NT2/D1 (cell line): Measurements from ENCODE around the gene ZFYVE9.

Experiments used
- DNase-seq: peaks from one replicate; pipeline ENCODE4 v3.0.0-alpha.2; 2011; ENCODE audit warnings: low read depth, low spot score
- H3K27me3 ChIP-seq: 2 replicates; pipeline ENCODE4 v1.6.0; 2011; ENCODE audit warnings: mild to moderate bottlenecking; ENCODE audit not compliant: insufficient read length, insufficient read depth
- H3K36me3 ChIP-seq: 2 replicates; pipeline ENCODE4 v1.6.1; 2011; ENCODE audit warnings: mild to moderate bottlenecking, low read length, mixed read lengths; ENCODE audit not compliant: insufficient read depth, insufficient read length
- H3K4me1 ChIP-seq: 2 replicates; pipeline ENCODE4 v1.5.1; 2011; ENCODE audit not compliant: insufficient read depth, insufficient read length
- H3K4me3 ChIP-seq: 2 replicates; pipeline ENCODE4 v1.5.1; 2011; ENCODE audit warnings: low read depth; ENCODE audit not compliant: insufficient read length
- H3K9ac ChIP-seq: 2 replicates; pipeline ENCODE4 v1.6.0; 2011; ENCODE audit warnings: low read depth; ENCODE audit not compliant: insufficient read length
- H3K9me3 ChIP-seq: 2 replicates; pipeline ENCODE4 v1.5.1; 2011; ENCODE audit warnings: mild to moderate bottlenecking, low read length; ENCODE audit not compliant: insufficient read depth
- SUZ12 ChIP-seq: IDR thresholded peaks from 2 replicates; pipeline ENCODE4 v1.6.1; 2011; ENCODE audit not compliant: insufficient read length, insufficient read depth; ENCODE audit errors: extremely low read depth
- YY1 ChIP-seq: IDR thresholded peaks from 2 replicates; pipeline ENCODE4 v1.6.1; 2011; ENCODE audit not compliant: insufficient read length, insufficient read depth
- ZNF274 ChIP-seq: IDR thresholded peaks from 2 replicates; pipeline ENCODE4 v1.6.1; 2011; ENCODE audit warnings: mild to moderate bottlenecking, low read depth, low read length

The ZFYVE9 gene

GRCh38 chr1:52359676-52360594 is 218.0 kb downstream of the ZFYVE9 start:
- peaks cover 10% of the 10 kb centered on the region for H3K4me1 ChIP-seq
- no peak for TF ChIP-seq SUZ12
- no peak for TF ChIP-seq ZNF274
- no peak for TF ChIP-seq YY1
- H3K36me3 ChIP-seq: peaks cover 94% of the 10 kb centered on the region
- H3K4me3 ChIP-seq: no peak overlapping the region
- DNase-seq: no peak
- H3K9ac ChIP-seq: no peak overlapping the region
- no peaks in the 10 kb centered on the region for H3K27me3 ChIP-seq
- no peaks in the 10 kb centered on the region for H3K9me3 ChIP-seq

- peaks cover 88% of the 10 kb centered on the region for H3K36me3 ChIP-seq
- DNase-seq: no peak
- H3K4me3 ChIP-seq: no peak overlapping the region
- H3K9me3 ChIP-seq: no peaks in the 10 kb centered on the region
- H3K9ac ChIP-seq: no peak overlapping the region
- no peaks in the 10 kb centered on the region for H3K27me3 ChIP-seq
- peaks cover 12% of the 10 kb centered on the region for H3K4me1 ChIP-seq
- no peak for TF ChIP-seq ZNF274
Observed at GRCh38 chr1:52360595-52360968, 218.7 kb downstream of the ZFYVE9 start.

- no peak for TF ChIP-seq YY1
- TF ChIP-seq SUZ12: no peak
- TF ChIP-seq ZNF274: no peak
- H3K4me3 ChIP-seq: peak overlapping the region; percentile 94
Observed at GRCh38 chr1:52364235-52364839, 222.4 kb downstream of the ZFYVE9 start.

GRCh38 chr1:52365071-52365745 is 223.3 kb downstream of the ZFYVE9 start:
- TF ChIP-seq ZNF274 (no peak), YY1 (no peak), SUZ12 (no peak)
- peak overlapping the region; percentile 99 for H3K9ac ChIP-seq
- peaks cover 12% of the 10 kb centered on the region for H3K4me1 ChIP-seq
- H3K4me3 ChIP-seq: peak overlapping the region; percentile 94
- H3K27me3 ChIP-seq: no peaks in the 10 kb centered on the region
- no peak for DNase-seq
- peaks cover 42% of the 10 kb centered on the region for H3K36me3 ChIP-seq
- no peaks in the 10 kb centered on the region for H3K9me3 ChIP-seq

More at GRCh38 chr1:52364235-52364839, 222.4 kb downstream of the ZFYVE9 start:
- H3K4me1 ChIP-seq: peaks cover 12% of the 10 kb centered on the region
- H3K27me3 ChIP-seq: no peaks in the 10 kb centered on the region
- no peak for DNase-seq
- no peaks in the 10 kb centered on the region for H3K9me3 ChIP-seq
- H3K9ac ChIP-seq: no peak overlapping the region
- H3K36me3 ChIP-seq: peaks cover 50% of the 10 kb centered on the region

GRCh38 chr1:52365746-52366516 is 224.0 kb downstream of the ZFYVE9 start, which contains the start of gene CC2D1B:
TSS of gene CC2D1B (minus strand) at chr1:52366205. CDS start at chr1:52364620, 1,585 bp downstream.
- no peaks in the 10 kb centered on the region for H3K27me3 ChIP-seq
- H3K36me3 ChIP-seq: peaks cover 40% of the 10 kb centered on the region
- H3K4me1 ChIP-seq: peaks cover 12% of the 10 kb centered on the region
- H3K9me3 ChIP-seq: no peaks in the 10 kb centered on the region
- TF ChIP-seq SUZ12 (no peak), ZNF274 (no peak), YY1 (no peak)
- H3K9ac ChIP-seq: peak within 1 kb of the TSS; percentile 99
- peak; percentile 100 for DNase-seq
- peak within 1 kb of the TSS; percentile 94 for H3K4me3 ChIP-seq

- H3K9me3 ChIP-seq: no peaks in the 10 kb centered on the region
- H3K4me3 ChIP-seq: no peak overlapping the region
- H3K4me1 ChIP-seq: peaks cover 12% of the 10 kb centered on the region
- peaks cover 40% of the 10 kb centered on the region for H3K36me3 ChIP-seq
- no peaks in the 10 kb centered on the region for H3K27me3 ChIP-seq
- no peak for DNase-seq
- peak overlapping the region; percentile 4 for H3K9ac ChIP-seq
- TF ChIP-seq YY1 (no peak), SUZ12 (no peak), ZNF274 (no peak)
Observed at GRCh38 chr1:52366517-52366827, 224.6 kb downstream of the ZFYVE9 start.

GRCh38 chr1:52367272-52367671 is 225.4 kb downstream of the ZFYVE9 start:
- no peaks in the 10 kb centered on the region for H3K9me3 ChIP-seq
- peaks cover 38% of the 10 kb centered on the region for H3K36me3 ChIP-seq
- no peak for DNase-seq
- H3K27me3 ChIP-seq: no peaks in the 10 kb centered on the region
- peaks cover 12% of the 10 kb centered on the region for H3K4me1 ChIP-seq
- no peak overlapping the region for H3K4me3 ChIP-seq
- TF ChIP-seq YY1 (no peak), ZNF274 (no peak), SUZ12 (no peak)
- no peak overlapping the region for H3K9ac ChIP-seq
